Vagina (tissue), 2 donors: ENCODE measurements around the gene VEZT.

Source experiments
- POLR2A ChIP-seq, 2 donors: fragments of 450-650 bp; IDR thresholded peaks; one replicate each; pipeline ENCODE4 v1.6.1; 2017; ENCODE audit warnings: antibody characterized with exemption in 2 of 2, mild to moderate bottlenecking in 2 of 2, moderate library complexity in 2 of 2
- POLR2AphosphoS5 ChIP-seq, 2 donors: sonication (generic); formaldehyde crosslinking; IDR thresholded peaks; one replicate each; pipeline ENCODE4 v1.9.0; 2017; ENCODE audit warnings: antibody characterized with exemption in 2 of 2, mild to moderate bottlenecking in 2 of 2, low read depth in 1 of 2; ENCODE audit not compliant: insufficient read depth in 1 of 2
- TF ChIP-seq, protein P1 (sequence below), 3 experiments: fragments of 450-650 bp in 2 of 3; fragments of 200-600 bp in 1 of 3; sonication (generic) in 1 of 3; IDR thresholded peaks; one replicate each; pipeline ENCODE4 v1.5.1; 2017 to 2019; ENCODE audit warnings: antibody characterized with exemption in 3 of 3, mild to moderate bottlenecking in 2 of 3, moderate library complexity in 2 of 3

DNA sequence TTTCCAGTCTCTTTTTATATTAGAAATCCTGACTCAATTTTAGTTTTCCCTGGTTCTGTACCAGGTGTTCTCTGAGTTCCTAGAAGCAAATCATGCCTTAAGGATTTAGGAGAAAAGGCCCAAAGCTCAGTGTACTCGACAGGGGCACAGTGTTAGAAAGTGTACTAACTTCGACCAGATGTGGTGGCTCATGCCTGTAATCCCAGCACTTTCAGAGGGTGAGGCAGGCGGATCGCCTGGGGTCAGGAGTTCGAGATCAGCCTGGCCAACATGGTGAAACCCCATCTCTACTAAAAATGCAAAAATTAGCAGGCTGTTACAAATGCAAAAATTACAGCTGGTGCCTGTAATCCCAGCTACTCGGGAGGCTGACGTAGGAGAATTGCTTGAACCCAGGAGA is 12.0 kb downstream of the VEZT start:
- TF ChIP-seq POLR2A (IDR thresholded peaks at IDR 0.05): no peak
- TF ChIP-seq, protein P1, sequence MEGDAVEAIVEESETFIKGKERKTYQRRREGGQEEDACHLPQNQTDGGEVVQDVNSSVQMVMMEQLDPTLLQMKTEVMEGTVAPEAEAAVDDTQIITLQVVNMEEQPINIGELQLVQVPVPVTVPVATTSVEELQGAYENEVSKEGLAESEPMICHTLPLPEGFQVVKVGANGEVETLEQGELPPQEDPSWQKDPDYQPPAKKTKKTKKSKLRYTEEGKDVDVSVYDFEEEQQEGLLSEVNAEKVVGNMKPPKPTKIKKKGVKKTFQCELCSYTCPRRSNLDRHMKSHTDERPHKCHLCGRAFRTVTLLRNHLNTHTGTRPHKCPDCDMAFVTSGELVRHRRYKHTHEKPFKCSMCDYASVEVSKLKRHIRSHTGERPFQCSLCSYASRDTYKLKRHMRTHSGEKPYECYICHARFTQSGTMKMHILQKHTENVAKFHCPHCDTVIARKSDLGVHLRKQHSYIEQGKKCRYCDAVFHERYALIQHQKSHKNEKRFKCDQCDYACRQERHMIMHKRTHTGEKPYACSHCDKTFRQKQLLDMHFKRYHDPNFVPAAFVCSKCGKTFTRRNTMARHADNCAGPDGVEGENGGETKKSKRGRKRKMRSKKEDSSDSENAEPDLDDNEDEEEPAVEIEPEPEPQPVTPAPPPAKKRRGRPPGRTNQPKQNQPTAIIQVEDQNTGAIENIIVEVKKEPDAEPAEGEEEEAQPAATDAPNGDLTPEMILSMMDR (IDR thresholded peaks at IDR 0.05): no peak
- no peak for TF ChIP-seq POLR2AphosphoS5 (IDR thresholded peaks at IDR 0.05; ENCODE audit: insufficient read depth in 1 of 2, low read depth in 1 of 2)
